ENCODE results near the gene ATG16L2. TPM values are rescaled to one million over a fixed set of nuclear protein-coding genes. Genes with fewer than 3 reads are reported as not detected.

The ATG16L2 gene

Small RNAs within 50 kb of the gene (small RNA-seq; reads per million reads assigned to genes)
- gene MIR4692 (ENCODE audit: low read depth) = not detected
- gene RF00019 (ENCODE audit: low read depth) = not detected
- not detected for gene RNU6-672P (ENCODE audit: low read depth)

Data from mesenchymal stem cell (in vitro differentiated cells and primary cell).